Ovary (tissue), 3 donors: ENCODE data around the gene C4orf54.

Experiments
- CTCF ChIP-seq, 3 donors: fragments of 450-650 bp in 2 of 3; fragments of 200-600 bp in 1 of 3; IDR thresholded peaks; one replicate each; pipeline versions ENCODE4 v1.5.1 to v1.8.0; 2016 to 2022; ENCODE audit warnings: antibody characterized with exemption in 3 of 3, mild to moderate bottlenecking in 1 of 3
- EP300 ChIP-seq: sonication (generic); formaldehyde crosslinking; IDR thresholded peaks from one replicate; pipeline ENCODE4 v1.6.1; 2017; ENCODE audit warnings: antibody characterized with exemption
- donor health status: DM: no; HTN: no; CAD: no.

GRCh38 chr4:99653916-99654315, 3.7 kb downstream of the C4orf54 start:
- TF ChIP-seq CTCF (IDR thresholded peaks at IDR 0.05) = no peak
- TF ChIP-seq EP300 = no peak
